Measurements from ENCODE around the gene TMEM179.
"Not testable (repeated sequence)": the region's sequence is repeated elsewhere in the genome, so short reads cannot be mapped to it uniquely, and the experiment has no call there.

TMEM179 gene

DNA sequence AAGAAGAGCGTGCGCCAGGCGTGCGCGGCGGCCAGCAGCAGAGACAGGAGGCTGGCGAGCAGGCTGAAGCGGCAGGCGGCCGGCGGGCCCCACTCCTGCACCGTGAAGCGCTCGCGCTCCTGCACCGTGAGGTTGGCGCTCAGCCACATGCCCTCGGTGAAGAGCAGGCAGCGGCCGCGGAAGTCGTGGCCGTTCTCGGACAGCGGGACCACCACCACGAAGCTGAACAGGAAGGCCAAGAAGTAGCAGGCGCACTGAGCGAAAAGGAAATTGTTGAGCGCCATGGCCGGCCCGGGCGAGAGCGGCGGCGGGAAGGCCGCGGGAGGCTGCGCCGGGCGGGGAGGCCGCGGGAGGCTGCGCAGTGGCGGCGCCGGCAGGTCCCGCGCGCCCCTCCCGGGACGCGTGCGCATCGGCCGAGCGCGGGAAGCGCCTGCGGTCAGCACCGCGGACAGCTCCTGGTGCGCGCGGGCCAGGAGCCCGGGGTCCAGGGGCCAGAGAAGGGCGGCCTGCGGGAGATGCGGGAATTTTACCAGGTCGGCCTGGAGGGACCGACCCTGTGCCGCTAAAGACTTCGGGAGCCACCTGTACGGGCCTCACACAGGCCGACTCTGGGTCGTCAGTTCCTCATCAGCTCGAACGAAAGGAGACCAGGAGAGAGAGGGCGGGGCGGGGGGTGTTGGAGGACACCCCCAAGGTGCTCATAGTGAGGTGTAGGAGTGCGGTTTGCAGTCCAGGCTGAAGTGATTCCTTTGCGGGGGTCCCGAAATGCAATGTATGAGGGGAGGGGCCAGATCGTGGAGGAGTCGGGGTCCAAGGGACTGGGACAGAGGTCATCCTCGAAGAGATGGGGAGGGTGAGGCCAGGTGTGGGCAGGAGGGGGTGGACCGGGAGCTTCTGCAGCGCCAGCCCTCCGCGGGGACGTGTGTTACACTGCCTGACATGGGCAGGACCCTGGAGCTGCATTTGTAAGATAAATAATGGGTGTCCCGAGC, at the start of gene TMEM179:
TMEM179 (minus strand) TSS at position 315 of the 992 bp plus-strand sequence; CDS start at position 284, 31 bp downstream.
- peak; percentile 53 for DNase-seq (ENCODE audit: low spot score)

DNA sequence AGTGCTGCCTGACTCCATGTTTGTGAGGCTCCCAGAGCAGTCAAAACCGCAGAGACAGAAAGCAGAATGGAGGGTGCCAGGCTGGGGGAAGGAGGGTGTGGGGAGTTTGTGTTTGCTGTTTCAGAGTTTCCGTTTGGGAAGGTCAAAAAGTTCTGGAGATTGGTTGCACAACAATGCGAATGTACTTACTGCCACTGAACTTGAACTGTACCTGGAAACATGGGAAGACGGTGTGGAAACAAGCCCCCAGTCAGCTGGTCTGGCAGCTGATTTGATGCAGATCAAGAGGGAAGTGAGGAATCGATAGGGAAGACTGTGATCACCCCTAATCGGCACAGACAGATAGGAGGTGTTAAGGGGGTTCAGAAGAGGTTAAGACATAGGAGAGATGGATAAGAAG, 49.5 kb upstream of the TMEM179 start:
- no peak for TF ChIP-seq CTCF (IDR thresholded peaks at IDR 0.05; ENCODE audit: extremely low read depth, missing control alignments)
- DNase-seq (ENCODE audit: low spot score) = no peak

More for the DNA sequence above, at the start of gene TMEM179:
- TF ChIP-seq CTCF (IDR thresholded peaks at IDR 0.05; ENCODE audit: extremely low read depth, missing control alignments) = no peak

GRCh38 chr14:104653130-104653920, 48.8 kb upstream of the TMEM179 start:
- not testable (repeated sequence) for DNase-seq (ENCODE audit: low spot score)

DNA sequence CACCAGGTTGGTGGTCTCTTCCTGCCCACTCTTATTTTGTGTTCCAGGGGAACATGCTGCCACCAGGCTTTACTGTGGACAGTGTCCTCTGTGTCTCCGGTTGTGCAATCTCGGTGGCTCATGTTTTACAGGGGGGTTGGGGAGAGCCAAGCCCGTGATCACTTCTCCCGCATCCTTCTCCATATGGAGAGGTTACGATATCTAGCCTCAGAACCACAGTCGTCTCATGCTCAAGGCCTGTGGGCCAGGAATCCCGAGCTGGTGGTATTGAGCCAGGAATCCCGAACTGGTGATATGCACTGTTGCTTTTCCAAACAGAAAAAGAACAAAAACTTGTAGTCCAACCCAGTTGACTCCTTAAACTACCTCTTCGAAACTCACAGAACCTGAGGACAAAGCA, 47.8 kb upstream of the TMEM179 start:
- no peak for TF ChIP-seq CTCF (IDR thresholded peaks at IDR 0.05; ENCODE audit: extremely low read depth, missing control alignments)
- no peak for DNase-seq (ENCODE audit: low spot score)

DNA sequence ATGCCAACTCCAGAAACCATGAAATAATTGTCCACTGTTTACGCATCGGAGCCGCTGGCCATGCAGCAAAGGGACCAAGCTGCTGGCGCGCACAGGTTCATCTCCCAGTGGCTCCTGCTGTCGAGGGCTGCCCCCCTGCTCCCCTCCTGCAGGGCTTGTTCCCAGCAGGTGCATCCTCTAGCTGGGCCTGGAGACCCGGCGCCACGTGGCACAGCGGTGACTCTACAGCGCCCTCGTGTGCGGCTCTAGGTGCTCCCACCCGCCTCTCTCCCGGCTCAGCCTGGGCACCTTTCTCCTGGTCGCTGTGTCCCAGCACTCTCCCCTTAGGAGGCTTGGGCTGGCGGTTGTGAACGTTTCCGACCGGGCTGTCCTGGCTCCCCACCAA, 47.3 kb upstream of the TMEM179 start:
- peak; percentile 10 for DNase-seq (ENCODE audit: low spot score)
- no peak for TF ChIP-seq CTCF (IDR thresholded peaks at IDR 0.05; ENCODE audit: extremely low read depth, missing control alignments)

- peak; percentile 17 for DNase-seq (ENCODE audit: low spot score)
- no peak for TF ChIP-seq CTCF (IDR thresholded peaks at IDR 0.05; ENCODE audit: extremely low read depth, missing control alignments)
Measured at GRCh38 chr14:104650981-104651875, 46.7 kb upstream of the TMEM179 start.

Measured in GM20000 (cell line).